HTR-8/SVneo (cell line): ENCODE measurements around the gene CFAP92.
"Not testable (repeated sequence)": the region's sequence is repeated elsewhere in the genome, so short reads cannot be mapped to it uniquely, and the experiment has no call there.

Experiments
- DNase-seq: peaks from one replicate; pipeline ENCODE4 v3.0.0; 2011; ENCODE audit warnings: low spot score, mixed read lengths; ENCODE audit not compliant: insufficient read length
- FAIRE-seq: peaks from 2 replicates; lab custom pipeline; 2011; peaks lifted over from hg19 to GRCh38; lab: Jason Lieb, UNC

The CFAP92 gene

DNA sequence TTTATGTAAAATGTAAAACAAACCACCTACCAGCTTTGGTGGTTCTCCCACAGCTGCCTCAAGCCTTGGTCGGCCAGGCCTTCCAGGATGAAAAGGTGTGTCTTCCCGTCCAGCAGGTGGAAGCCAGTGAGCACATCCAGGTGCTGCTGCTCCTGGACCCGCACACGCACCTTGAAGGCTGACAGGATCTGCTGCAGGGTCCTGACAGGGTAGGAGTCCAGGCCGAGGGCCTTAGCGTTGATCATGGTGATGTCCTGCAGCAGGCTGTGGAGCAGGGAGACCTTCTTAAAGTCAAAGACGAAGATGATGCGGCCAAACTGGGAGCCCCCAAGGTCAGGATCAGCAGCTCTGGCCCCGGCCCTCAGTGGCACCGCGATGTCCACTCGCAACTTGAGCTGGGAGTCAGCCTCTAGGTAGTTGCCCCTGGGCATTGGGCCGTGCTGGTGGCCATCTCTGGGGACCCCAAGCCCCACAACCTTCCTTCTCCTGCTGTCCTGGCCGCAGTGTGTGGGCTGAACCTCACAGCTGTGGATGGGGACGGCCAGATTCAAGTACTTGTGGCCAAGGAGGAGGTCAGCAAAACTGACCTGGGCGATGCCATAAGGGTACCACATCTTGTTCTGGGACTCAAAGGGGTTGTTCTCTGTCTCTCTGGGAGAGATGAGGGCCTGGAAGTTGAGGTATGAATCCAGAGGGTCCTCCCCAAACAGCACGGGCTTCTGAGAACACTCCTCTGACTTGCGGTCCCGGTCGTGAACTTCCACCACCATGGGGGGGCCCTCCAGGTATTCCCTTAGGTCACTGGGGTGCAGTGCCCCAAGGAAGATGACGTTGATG lies 48.6 kb downstream of the CFAP92 start:
- FAIRE-seq (no peak), DNase-seq (no peak)

- FAIRE-seq, result no peak
- DNase-seq, result no peak
These were observed 51.5 kb downstream of the CFAP92 start for GRCh38 chr3:128942161-128942952.

- DNase-seq (no peak), FAIRE-seq (no peak)
These were observed 53.6 kb downstream of the CFAP92 start for GRCh38 chr3:128940252-128940651.

- DNase-seq, result no peak
- FAIRE-seq, result no peak
These were observed 57.5 kb downstream of the CFAP92 start for GRCh38 chr3:128936341-128936740.

- FAIRE-seq (no peak), DNase-seq (no peak)
These were observed 58.0 kb downstream of the CFAP92 start for GRCh38 chr3:128935922-128936321.

GRCh38 chr3:128933922-128934253 lies 60.0 kb downstream of the CFAP92 start:
- FAIRE-seq (no peak), DNase-seq (no peak)

- DNase-seq (no peak), FAIRE-seq (no peak)
These were observed 60.5 kb downstream of the CFAP92 start for GRCh38 chr3:128933213-128933921.

GRCh38 chr3:128932516-128933212 lies 61.2 kb downstream of the CFAP92 start:
- no peak for FAIRE-seq

GRCh38 chr3:128931046-128931445 lies 62.8 kb downstream of the CFAP92 start:
- no peak for DNase-seq
- FAIRE-seq, result no peak

More at GRCh38 chr3:128932516-128933212, 61.2 kb downstream of the CFAP92 start:
- no peak for DNase-seq

DNA sequence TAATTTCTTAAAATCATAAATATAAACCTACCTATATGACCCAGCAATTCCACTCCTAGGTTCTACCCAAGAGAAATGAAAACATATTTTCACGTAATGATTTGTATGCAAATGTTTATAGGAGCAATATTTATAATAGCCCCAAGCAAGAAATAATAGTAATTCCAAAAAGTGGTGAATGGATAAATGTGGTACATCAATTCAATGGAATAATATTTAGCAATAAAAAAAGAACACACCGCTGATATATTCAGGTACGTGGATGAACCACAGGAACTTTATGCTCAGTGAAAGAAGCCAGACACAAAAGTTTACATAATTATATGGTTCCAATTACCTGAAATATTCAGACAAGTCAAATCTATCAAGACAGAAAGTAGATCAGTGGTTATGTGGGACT lies 64.5 kb downstream of the CFAP92 start:
- FAIRE-seq (no peak), DNase-seq (no peak)

- FAIRE-seq, DNase-seq: not testable (repeated sequence)
These were observed 69.9 kb downstream of the CFAP92 start for GRCh38 chr3:128923986-128924385.

DNA sequence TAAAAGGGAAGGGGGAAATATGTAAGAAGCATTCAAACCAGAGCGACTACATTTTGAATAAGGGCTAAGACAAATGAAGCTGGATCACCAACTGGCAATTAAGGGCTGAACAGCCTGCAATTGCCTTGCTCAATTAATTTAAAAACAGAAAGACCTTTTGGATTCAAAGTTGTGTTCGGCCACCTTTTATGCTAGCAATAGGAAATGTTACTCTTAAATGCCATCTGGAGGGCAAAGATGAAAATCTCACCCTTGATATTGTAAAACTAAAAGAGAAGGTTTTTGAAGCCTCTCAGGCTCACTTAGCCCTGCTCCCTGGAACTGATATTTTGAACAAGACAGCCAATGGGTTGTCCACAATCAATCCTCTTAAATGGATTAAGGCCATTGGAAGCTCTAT lies 70.3 kb downstream of the CFAP92 start:
- no peak for DNase-seq
- FAIRE-seq, result no peak

- FAIRE-seq (no peak), DNase-seq (no peak)
These were observed 70.9 kb downstream of the CFAP92 start for GRCh38 chr3:128922804-128923459.

DNA sequence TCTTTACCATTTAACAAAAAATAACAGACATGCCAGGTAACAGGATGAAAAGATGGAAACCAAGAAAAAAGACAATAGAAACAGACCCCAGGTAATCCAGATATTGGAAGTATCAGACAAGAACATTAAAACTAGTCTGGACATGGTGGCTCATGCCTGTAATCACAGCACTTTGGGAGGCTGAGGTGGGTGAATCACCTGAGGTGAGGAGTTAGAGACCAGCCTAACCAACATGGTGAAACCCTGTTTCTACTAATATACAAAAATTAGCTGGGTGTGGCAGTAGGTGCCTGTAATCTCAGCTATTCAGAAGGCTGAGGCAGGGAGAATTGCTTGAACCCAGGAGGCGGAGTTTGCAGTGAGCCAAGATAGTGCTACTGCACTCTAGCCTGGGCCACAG lies 73.9 kb downstream of the CFAP92 start:
- FAIRE-seq (no peak), DNase-seq (no peak)

- FAIRE-seq (no peak), DNase-seq (no peak)
These were observed 76.6 kb downstream of the CFAP92 start for GRCh38 chr3:128917291-128917690.

DNA sequence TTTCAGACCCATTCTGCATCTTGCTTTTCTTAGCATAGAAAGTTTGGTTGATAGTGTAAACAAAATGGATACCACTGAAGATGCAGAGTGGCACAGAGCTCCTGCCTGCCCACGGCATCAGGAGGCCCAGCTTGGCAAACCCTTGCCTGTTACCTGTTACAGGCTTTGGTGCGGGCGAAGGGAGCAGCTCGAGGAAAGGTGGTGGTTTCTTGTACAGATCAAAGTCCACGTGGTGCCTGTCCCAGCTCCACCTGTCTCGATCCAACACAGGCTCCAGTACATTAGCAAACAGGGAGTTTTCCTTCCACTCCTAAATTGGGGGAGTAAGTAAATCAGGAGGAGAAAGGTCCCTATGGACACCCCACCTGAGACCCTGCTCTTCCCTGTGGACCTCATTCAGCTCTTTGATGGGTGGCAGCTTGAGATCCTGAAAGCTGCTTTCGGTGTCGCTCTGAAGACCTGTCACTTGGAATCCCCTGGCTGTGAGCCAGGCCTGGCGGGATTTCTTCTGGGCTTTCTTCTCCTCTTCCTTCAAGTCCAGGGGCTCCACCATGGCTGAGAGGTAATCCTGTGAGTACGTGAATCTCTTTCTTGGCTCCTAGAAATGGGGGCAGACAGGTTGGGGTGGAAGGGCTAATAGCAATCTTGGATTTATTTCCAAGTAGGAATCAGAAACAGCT lies 78.8 kb downstream of the CFAP92 start:
- no peak for DNase-seq
- FAIRE-seq, result no peak

DNA sequence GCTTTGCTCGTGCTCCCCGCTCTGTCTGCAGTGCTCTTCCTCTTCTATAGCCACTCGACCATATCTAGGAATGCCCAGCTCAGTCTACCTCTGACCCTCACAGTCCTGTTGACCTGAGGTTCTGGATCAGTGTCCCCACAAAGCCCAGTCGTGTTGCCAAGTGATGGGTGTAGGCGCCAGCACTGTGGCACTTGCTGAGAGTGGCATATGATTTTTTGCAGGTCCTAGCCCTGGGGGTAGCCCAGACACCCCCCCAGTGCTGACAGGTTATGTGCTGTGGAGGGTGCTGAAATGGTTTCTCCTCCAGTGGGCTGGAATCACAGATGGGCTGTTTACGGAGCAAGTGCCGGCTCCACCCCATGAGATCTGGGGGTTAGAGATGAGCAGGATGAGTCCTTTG lies 82.0 kb downstream of the CFAP92 start:
- DNase-seq (no peak), FAIRE-seq (no peak)

- no peak for DNase-seq
- FAIRE-seq, result no peak
These were observed 83.9 kb downstream of the CFAP92 start for GRCh38 chr3:128910006-128910405.

GRCh38 chr3:128908951-128909350 lies 84.9 kb downstream of the CFAP92 start:
- FAIRE-seq (no peak), DNase-seq (no peak)
